ENCODE data around the gene MRPL12.

DNA sequence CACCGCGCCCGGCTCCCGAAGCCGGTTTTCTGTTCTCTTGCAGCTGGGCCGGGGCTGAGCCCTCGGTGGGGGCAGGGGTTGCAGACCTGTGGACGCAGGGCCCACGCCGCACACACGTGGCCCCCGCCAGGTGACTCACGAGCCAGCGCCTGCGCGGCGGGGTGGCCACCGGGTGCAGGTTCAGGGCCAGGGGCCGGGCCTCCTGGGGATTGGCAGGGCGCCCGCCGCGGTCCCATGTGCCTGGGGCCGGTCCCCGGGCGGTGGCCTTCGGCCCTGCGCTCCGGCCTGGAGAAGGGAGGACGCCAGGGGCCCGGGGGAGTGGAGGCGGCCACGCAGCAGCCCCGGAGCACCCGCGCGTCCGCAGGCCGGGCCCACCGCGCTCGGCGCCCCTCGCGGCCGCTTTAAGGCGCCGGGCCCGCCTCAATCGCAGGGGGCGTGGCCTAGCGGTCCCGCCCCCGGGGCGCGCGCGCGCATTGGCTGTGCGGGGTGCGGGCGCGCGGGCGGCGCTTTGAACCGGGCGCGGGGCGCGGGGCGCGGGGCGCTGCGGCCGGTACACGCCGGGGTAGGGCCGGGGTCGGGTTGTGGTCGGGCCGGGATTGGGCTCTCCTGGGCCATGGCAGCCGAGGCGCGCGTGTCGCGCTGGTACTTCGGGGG lies 8.8 kb downstream of the MRPL12 start, which contains the start of gene SLC25A10:
- TF ChIP-seq EZH2 (IDR thresholded peaks at IDR 0.05; ENCODE audit: insufficient read depth, poor library complexity, severe bottlenecking), result no peak
- TF ChIP-seq EZH2phosphoT487 (IDR thresholded peaks at IDR 0.05; ENCODE audit: insufficient read depth, low read depth), result no peak

Data from GM23248 (cell line).